Measurements from ENCODE around the gene MATN1.

DNA sequence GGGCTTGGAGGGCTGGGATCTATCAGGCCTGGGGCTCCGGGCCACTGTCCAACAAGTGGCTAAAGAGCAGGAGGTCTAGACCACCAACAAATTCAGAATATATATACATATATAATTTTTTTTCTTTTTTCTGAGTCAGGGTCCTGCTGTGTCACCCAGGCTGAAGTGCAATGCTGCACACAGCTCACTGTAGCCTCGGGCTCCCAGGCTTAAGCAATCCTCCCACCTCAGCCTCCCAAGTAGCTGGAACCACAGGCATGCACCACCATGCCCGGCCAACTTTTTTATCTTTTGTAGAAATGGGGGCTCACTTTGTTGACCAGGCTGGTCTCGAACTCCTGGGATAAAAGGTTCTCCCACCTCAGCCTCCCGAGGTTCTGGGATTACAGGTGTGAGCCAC lies 41.0 kb upstream of the MATN1 start:
- no peak for TF ChIP-seq GABPA (IDR thresholded peaks at IDR 0.05; ENCODE audit: low read depth)
- TF ChIP-seq POLR2AphosphoS5 (IDR thresholded peaks at IDR 0.05; ENCODE audit: low read depth), result no peak
- TF ChIP-seq, protein P1, sequence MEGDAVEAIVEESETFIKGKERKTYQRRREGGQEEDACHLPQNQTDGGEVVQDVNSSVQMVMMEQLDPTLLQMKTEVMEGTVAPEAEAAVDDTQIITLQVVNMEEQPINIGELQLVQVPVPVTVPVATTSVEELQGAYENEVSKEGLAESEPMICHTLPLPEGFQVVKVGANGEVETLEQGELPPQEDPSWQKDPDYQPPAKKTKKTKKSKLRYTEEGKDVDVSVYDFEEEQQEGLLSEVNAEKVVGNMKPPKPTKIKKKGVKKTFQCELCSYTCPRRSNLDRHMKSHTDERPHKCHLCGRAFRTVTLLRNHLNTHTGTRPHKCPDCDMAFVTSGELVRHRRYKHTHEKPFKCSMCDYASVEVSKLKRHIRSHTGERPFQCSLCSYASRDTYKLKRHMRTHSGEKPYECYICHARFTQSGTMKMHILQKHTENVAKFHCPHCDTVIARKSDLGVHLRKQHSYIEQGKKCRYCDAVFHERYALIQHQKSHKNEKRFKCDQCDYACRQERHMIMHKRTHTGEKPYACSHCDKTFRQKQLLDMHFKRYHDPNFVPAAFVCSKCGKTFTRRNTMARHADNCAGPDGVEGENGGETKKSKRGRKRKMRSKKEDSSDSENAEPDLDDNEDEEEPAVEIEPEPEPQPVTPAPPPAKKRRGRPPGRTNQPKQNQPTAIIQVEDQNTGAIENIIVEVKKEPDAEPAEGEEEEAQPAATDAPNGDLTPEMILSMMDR (IDR thresholded peaks at IDR 0.05; ENCODE audit: insufficient read depth, low read length), result no peak
- TF ChIP-seq, protein P2, sequence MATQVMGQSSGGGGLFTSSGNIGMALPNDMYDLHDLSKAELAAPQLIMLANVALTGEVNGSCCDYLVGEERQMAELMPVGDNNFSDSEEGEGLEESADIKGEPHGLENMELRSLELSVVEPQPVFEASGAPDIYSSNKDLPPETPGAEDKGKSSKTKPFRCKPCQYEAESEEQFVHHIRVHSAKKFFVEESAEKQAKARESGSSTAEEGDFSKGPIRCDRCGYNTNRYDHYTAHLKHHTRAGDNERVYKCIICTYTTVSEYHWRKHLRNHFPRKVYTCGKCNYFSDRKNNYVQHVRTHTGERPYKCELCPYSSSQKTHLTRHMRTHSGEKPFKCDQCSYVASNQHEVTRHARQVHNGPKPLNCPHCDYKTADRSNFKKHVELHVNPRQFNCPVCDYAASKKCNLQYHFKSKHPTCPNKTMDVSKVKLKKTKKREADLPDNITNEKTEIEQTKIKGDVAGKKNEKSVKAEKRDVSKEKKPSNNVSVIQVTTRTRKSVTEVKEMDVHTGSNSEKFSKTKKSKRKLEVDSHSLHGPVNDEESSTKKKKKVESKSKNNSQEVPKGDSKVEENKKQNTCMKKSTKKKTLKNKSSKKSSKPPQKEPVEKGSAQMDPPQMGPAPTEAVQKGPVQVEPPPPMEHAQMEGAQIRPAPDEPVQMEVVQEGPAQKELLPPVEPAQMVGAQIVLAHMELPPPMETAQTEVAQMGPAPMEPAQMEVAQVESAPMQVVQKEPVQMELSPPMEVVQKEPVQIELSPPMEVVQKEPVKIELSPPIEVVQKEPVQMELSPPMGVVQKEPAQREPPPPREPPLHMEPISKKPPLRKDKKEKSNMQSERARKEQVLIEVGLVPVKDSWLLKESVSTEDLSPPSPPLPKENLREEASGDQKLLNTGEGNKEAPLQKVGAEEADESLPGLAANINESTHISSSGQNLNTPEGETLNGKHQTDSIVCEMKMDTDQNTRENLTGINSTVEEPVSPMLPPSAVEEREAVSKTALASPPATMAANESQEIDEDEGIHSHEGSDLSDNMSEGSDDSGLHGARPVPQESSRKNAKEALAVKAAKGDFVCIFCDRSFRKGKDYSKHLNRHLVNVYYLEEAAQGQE (IDR thresholded peaks at IDR 0.05; ENCODE audit: insufficient replicate concordance, low read depth), result no peak
